IPS-NIHi7 (cell line): ENCODE measurements around the gene ADAMTS18.
A peak's percentile ranks its signal among the peaks of the same experiment; 100 is the strongest.

ENCODE experiments used
- DNase-seq: peaks from one replicate; pipeline ENCODE4 v3.0.0; 2012; ENCODE audit warnings: mixed read lengths; ENCODE audit errors: extremely low spot score

ADAMTS18 gene

GRCh38 chr16:77396461-77396860 is 38.4 kb downstream of the ADAMTS18 start:
- no peak for DNase-seq

GRCh38 chr16:77394699-77395098 is 40.1 kb downstream of the ADAMTS18 start:
- DNase-seq: no peak

GRCh38 chr16:77393955-77394354 is 40.9 kb downstream of the ADAMTS18 start:
- DNase-seq: no peak

- peak; percentile 26 for DNase-seq
Observed at GRCh38 chr16:77387815-77388209, 47.0 kb downstream of the ADAMTS18 start.

DNA sequence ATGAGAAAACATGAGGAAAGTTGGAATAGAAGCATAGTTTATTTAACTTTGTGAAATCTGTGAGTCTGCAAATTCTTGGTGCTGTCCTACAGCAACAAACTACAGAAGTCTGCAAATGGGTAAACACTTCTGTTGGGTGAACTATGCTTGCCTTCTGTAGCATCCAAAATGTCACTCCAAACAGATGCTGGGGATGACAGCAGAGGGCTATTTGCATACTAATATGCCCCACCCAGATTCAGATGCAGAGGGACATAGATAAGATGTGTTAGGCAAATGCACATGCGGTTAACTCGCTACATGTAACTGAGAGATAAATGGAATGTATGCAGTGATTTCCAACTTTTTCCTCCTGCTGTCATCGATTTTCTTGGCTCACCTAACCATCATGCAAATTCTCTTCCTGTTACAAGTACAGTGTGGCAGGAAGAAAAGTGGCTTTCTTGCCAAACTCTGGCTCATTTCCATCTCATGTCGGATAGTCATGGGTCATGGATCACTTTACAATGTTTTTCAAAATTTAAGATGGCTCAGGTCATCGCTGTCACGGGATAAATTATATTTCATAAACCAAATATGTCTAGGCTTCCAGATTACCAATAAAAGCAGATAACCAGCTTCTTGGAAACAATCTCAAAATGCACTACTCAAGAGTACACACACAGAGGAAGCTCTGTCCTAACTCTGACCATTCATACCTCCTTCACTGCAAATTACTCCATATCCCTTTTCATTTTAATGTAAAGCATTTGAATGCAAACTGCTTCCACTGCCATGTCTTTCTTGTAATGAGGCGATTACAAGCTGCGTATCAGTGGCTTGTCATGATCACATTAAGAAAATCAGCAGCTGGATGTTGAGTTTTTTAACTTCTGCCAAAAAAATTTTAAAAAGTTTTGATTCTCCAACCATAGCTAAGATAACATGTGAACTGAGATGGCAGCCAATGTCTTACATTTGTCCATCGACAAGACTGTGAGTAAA is 47.7 kb downstream of the ADAMTS18 start:
- no peak for DNase-seq

DNA sequence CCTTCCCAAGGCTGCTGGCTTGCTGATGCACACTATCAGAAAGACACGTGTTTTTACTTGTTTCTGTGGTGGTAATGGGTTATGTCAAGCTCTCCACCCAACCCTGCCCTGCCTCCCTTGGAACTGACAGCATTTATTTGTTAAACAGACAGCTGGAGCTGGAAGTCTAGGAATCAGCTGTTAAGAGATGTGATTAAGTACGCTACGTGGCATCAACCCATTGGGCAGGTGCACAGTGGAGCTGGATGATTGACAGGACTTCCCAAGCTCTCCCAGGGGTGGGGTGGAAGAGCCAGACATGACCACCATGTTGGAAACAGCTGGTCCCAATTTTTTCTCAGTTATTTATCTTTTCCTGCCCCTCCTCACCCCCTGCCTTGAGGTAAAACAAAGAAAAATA is 49.4 kb downstream of the ADAMTS18 start:
- no peak for DNase-seq

- no peak for DNase-seq
Observed at GRCh38 chr16:77383606-77384187, 51.1 kb downstream of the ADAMTS18 start.

GRCh38 chr16:77376358-77376757 is 58.5 kb downstream of the ADAMTS18 start:
- peak; percentile 53 for DNase-seq

- no peak for DNase-seq
Observed at GRCh38 chr16:77375396-77375795, 59.4 kb downstream of the ADAMTS18 start.

- peak; percentile 29 for DNase-seq
Observed at GRCh38 chr16:77374384-77374783, 60.5 kb downstream of the ADAMTS18 start.

DNA sequence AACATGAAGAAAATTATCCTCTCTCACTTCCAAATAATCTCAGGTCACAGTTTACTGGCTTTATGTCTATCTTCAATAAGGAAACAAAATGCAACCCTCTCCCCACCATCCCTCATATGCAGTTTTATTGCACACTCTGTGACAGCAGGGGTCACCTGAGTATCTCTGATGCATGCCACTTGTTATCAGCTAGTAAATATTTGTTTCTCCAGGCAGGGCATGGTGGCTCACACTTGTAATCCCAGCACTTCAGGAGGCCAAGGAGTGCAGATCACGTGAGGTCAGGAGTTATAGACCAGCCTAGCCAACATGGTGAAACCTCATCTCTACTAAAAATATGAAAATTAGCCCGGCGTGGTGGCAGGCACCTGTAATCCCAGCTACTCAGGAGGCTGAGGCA is 61.1 kb downstream of the ADAMTS18 start:
- DNase-seq: no peak

- no peak for DNase-seq
Observed at GRCh38 chr16:77364770-77365169, 70.1 kb downstream of the ADAMTS18 start.

GRCh38 chr16:77359065-77359502 is 75.8 kb downstream of the ADAMTS18 start:
- DNase-seq: no peak

- DNase-seq: no peak
Observed at GRCh38 chr16:77353587-77354263, 81.1 kb downstream of the ADAMTS18 start.

- DNase-seq: no peak
Observed at GRCh38 chr16:77344341-77344740, 90.5 kb downstream of the ADAMTS18 start.

- DNase-seq: no peak
Observed at GRCh38 chr16:77336637-77337036, 98.2 kb downstream of the ADAMTS18 start.

- DNase-seq: peak; percentile 10
Observed at GRCh38 chr16:77335652-77336234, 99.1 kb downstream of the ADAMTS18 start.

GRCh38 chr16:77332792-77333191 is 102.0 kb downstream of the ADAMTS18 start:
- DNase-seq: no peak

GRCh38 chr16:77331802-77332586 is 102.8 kb downstream of the ADAMTS18 start:
- no peak for DNase-seq

- DNase-seq: no peak
Observed at GRCh38 chr16:77331043-77331442, 103.8 kb downstream of the ADAMTS18 start.

GRCh38 chr16:77330332-77331042 is 104.3 kb downstream of the ADAMTS18 start:
- no peak for DNase-seq
